WTC11 (cell line): ENCODE measurements around the gene GPR26. TPM values are rescaled to one million over a fixed set of nuclear protein-coding genes. Genes with fewer than 3 reads are reported as not detected.

ENCODE experiments used
- ATAC-seq: fragments of 200-7000 bp; cut with Tn5 transposase; 2 replicates; pipeline ENCODE4 v1.10.0; 2021; ENCODE audit warnings: mild to moderate bottlenecking, moderate library complexity
- CTCF ChIA-PET: fragments of 300-600 bp; sonication (Branson Sonifier 250); formaldehyde crosslinking; loops from one replicate; lab custom pipeline; 2021; ENCODE audit warnings: antibody characterized with exemption; lab: Charles Lee
- POLR2A ChIA-PET: fragments of 350-600 bp; sonication (Branson Sonifier 250); formaldehyde crosslinking; loops from one replicate; lab custom pipeline; 2021; ENCODE audit warnings: antibody characterized with exemption; lab: Charles Lee
- DNase-seq: peaks from one replicate; pipeline ENCODE4 v3.0.0; 2021; ENCODE audit warnings: low spot score
- H3K27ac Mint-ChIP-seq: 2 replicates; pipeline ENCODE4 v1.8.0; 2021; ENCODE audit warnings: mixed read lengths
- H3K27me3 Mint-ChIP-seq: 2 replicates; pipeline ENCODE4 v1.8.0; 2021; ENCODE audit warnings: low read depth, mild to moderate bottlenecking, moderate library complexity, mixed read lengths
- H3K36me3 Mint-ChIP-seq: 2 replicates; pipeline ENCODE4 v1.8.0; 2021; ENCODE audit warnings: mixed read lengths
- H3K4me1 Mint-ChIP-seq: 2 replicates; pipeline ENCODE4 v1.8.0; 2022; ENCODE audit warnings: mixed read lengths
- H3K4me3 Mint-ChIP-seq: 2 replicates; pipeline ENCODE4 v1.8.0; 2021; ENCODE audit warnings: mild to moderate bottlenecking, moderate library complexity, mixed read lengths
- H3K9me3 Mint-ChIP-seq: 2 replicates; pipeline ENCODE4 v1.8.0; 2021; ENCODE audit warnings: mixed read lengths
- CREM ChIP-seq: sonication (generic); formaldehyde crosslinking; IDR thresholded peaks from 2 replicates; pipeline ENCODE4 v1.8.1; 2022; ENCODE audit warnings: mild to moderate bottlenecking, missing genetic modification reagents, moderate library complexity
- NR1H2 ChIP-seq: sonication (generic); formaldehyde crosslinking; IDR thresholded peaks from 2 replicates; pipeline ENCODE4 v1.9.0; 2021; ENCODE audit warnings: mild to moderate bottlenecking, moderate library complexity, missing genetic modification reagents
- PRRX2 ChIP-seq: fragments of 250-450 bp; sonication (Bioruptor Pico); IDR thresholded peaks from 2 replicates; pipeline ENCODE4 v1.8.0; 2021; ENCODE audit warnings: mild to moderate bottlenecking
- RELA ChIP-seq: sonication (generic); formaldehyde crosslinking; IDR thresholded peaks from 2 replicates; pipeline ENCODE4 v1.8.1; 2022; ENCODE audit warnings: missing genetic modification reagents, mild to moderate bottlenecking, borderline replicate concordance
- RORB ChIP-seq: fragments of 250-450 bp; sonication (Bioruptor Pico); IDR thresholded peaks from 2 replicates; pipeline ENCODE4 v1.9.0; 2021; ENCODE audit warnings: mild to moderate bottlenecking
- SP1 ChIP-seq: sonication (generic); formaldehyde crosslinking; conservative IDR thresholded peaks from 2 replicates; pipeline ENCODE4 v1.8.1; 2022; ENCODE audit warnings: missing genetic modification reagents
- TEAD1 ChIP-seq: sonication (generic); formaldehyde crosslinking; IDR thresholded peaks from 2 replicates; pipeline ENCODE4 v1.8.0; 2022; ENCODE audit warnings: mild to moderate bottlenecking, missing genetic modification reagents
- ZNF317 ChIP-seq: sonication (generic); formaldehyde crosslinking; IDR thresholded peaks from 2 replicates; pipeline ENCODE4 v1.8.1; 2023; ENCODE audit warnings: low read depth, mild to moderate bottlenecking, moderate library complexity, missing genetic modification reagents, borderline replicate concordance
- total RNA-seq: library from RNA; stranded (reverse); gene quantifications from 3 replicates; pipeline ENCODE4 v1.2.3, GENCODE V29; 2021
- TF ChIP-seq, protein P1 (sequence below): sonication (generic); formaldehyde crosslinking; IDR thresholded peaks from 2 replicates; pipeline ENCODE4 v1.8.1; 2023; ENCODE audit warnings: mild to moderate bottlenecking, missing genetic modification reagents, moderate library complexity
- TF ChIP-seq, protein P2 (sequence below): fragments of 250-450 bp; sonication (Bioruptor Pico); IDR thresholded peaks from 2 replicates; pipeline ENCODE4 v2.1.2; 2022; ENCODE audit warnings: mild to moderate bottlenecking, moderate library complexity
- TF ChIP-seq, protein P3 (sequence below): sonication (generic); formaldehyde crosslinking; conservative IDR thresholded peaks from 2 replicates; pipeline ENCODE4 v1.8.1; 2022; ENCODE audit warnings: mild to moderate bottlenecking, missing genetic modification reagents
- TF ChIP-seq, protein P4 (sequence below): sonication (generic); formaldehyde crosslinking; IDR thresholded peaks from 2 replicates; pipeline ENCODE4 v1.8.1; 2022; ENCODE audit warnings: mild to moderate bottlenecking, missing genetic modification reagents, moderate library complexity, borderline replicate concordance
- TF ChIP-seq, protein P5 (sequence below): sonication (generic); formaldehyde crosslinking; IDR thresholded peaks from 2 replicates; pipeline ENCODE4 v1.8.0; 2023; ENCODE audit warnings: missing genetic modification reagents, mild to moderate bottlenecking, borderline replicate concordance
- TF ChIP-seq, protein P6 (sequence below): fragments of 250-450 bp; sonication (Bioruptor Pico); IDR thresholded peaks from 2 replicates; pipeline ENCODE4 v1.9.0; 2021; ENCODE audit warnings: mild to moderate bottlenecking, borderline replicate concordance
- TF ChIP-seq, protein P7 (sequence below): fragments of 200-600 bp; IDR thresholded peaks from 2 replicates; pipeline ENCODE4 v1.8.0; 2022; ENCODE audit warnings: antibody characterized with exemption
- TF ChIP-seq, protein P8 (sequence below): fragments of 250-450 bp; sonication (Bioruptor Pico); conservative IDR thresholded peaks from 2 replicates; pipeline ENCODE4 v1.9.0; 2021; ENCODE audit warnings: mild to moderate bottlenecking

Gene GPR26
- total RNA-seq, 1 experiment from 2014 or later, result 0.07 TPM

DNA sequence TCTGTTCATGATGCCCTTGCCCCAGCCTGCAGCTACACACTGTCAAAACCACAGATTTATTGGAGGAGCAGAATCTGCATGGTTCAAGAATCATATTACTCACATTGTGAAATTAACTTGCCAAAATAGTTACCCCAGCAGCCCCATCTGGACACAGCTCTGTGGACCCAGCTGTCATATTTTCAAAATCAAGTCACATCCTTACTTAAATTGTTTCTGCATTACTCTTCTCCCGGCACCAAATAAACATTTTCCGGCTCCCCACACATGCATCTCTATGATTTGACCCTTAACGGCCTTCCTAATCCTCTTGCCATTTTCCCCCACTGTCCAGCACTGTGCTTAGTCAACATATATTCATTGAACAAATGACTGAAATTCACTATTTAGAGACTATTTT, 43.8 kb upstream of the GPR26 start:
- H3K4me3 Mint-ChIP-seq, result no peak overlapping the region
- DNase-seq (no peak), ATAC-seq (no peak)
- H3K27ac Mint-ChIP-seq, result no peak overlapping the region
- TF ChIP-seq, protein P1, sequence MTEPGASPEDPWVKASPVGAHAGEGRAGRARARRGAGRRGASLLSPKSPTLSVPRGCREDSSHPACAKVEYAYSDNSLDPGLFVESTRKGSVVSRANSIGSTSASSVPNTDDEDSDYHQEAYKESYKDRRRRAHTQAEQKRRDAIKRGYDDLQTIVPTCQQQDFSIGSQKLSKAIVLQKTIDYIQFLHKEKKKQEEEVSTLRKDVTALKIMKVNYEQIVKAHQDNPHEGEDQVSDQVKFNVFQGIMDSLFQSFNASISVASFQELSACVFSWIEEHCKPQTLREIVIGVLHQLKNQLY (CRISPR knock-in tag), result no peak
- TF ChIP-seq RELA (CRISPR knock-in tag) (no peak), TEAD1 (CRISPR knock-in tag) (no peak)
- TF ChIP-seq, protein P2, sequence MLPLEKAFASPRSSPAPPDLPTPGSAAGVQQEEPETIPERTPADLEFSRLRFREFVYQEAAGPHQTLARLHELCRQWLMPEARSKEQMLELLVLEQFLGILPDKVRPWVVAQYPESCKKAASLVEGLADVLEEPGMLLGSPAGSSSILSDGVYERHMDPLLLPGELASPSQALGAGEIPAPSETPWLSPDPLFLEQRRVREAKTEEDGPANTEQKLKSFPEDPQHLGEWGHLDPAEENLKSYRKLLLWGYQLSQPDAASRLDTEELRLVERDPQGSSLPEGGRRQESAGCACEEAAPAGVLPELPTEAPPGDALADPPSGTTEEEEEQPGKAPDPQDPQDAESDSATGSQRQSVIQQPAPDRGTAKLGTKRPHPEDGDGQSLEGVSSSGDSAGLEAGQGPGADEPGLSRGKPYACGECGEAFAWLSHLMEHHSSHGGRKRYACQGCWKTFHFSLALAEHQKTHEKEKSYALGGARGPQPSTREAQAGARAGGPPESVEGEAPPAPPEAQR (CRISPR knock-in tag), result no peak
- TF ChIP-seq, protein P3, sequence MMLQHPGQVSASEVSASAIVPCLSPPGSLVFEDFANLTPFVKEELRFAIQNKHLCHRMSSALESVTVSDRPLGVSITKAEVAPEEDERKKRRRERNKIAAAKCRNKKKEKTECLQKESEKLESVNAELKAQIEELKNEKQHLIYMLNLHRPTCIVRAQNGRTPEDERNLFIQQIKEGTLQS, result no peak
- H3K9me3 Mint-ChIP-seq, result no peaks in the 10 kb centered on the region
- H3K27me3 Mint-ChIP-seq, result no peaks in the 10 kb centered on the region; the same call in 1 of the 2 replicates
- H3K4me1 Mint-ChIP-seq, result no peaks in the 10 kb centered on the region
- ChIA-PET CTCF (no interaction called here), POLR2A (no interaction called here)
- no peaks in the 10 kb centered on the region for H3K36me3 Mint-ChIP-seq

DNA sequence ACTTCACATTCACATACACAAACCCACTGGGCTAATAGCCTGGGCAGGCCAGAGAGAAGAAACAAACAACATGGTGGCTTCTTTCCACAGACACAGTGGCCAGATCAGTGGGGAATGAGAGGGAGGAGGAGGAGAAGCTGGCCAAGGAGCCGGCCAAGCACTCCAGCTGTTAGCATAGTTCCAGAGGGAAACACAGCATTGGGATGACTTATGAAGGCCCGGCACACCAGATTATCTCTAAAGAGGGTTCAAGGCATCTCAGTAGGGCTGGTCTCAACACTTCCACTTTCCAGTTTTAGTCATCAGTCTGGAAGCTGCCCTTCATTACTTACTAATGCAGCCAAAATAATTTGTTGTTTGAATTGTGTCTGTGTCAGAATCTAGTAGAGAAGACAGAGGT, 42.1 kb upstream of the GPR26 start:
- H3K27ac Mint-ChIP-seq, result no peak overlapping the region
- ChIA-PET POLR2A (no interaction called here), CTCF (no interaction called here)
- H3K9me3 Mint-ChIP-seq, result no peaks in the 10 kb centered on the region
- no peak for ATAC-seq
- no peak overlapping the region for H3K4me3 Mint-ChIP-seq
- no peak for DNase-seq
- H3K27me3 Mint-ChIP-seq, result no peaks in the 10 kb centered on the region; the same call in 1 of the 2 replicates
- no peaks in the 10 kb centered on the region for H3K36me3 Mint-ChIP-seq
- no peaks in the 10 kb centered on the region for H3K4me1 Mint-ChIP-seq
- TF ChIP-seq, protein P4, sequence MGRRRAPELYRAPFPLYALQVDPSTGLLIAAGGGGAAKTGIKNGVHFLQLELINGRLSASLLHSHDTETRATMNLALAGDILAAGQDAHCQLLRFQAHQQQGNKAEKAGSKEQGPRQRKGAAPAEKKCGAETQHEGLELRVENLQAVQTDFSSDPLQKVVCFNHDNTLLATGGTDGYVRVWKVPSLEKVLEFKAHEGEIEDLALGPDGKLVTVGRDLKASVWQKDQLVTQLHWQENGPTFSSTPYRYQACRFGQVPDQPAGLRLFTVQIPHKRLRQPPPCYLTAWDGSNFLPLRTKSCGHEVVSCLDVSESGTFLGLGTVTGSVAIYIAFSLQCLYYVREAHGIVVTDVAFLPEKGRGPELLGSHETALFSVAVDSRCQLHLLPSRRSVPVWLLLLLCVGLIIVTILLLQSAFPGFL (CRISPR knock-in tag), result no peak
- no peak for TF ChIP-seq CREM
- TF ChIP-seq, protein P3, result no peak
- no peak for TF ChIP-seq ZNF317 (CRISPR knock-in tag)
- no peak for TF ChIP-seq PRRX2 (CRISPR knock-in tag)
- TF ChIP-seq NR1H2 (CRISPR knock-in tag), result no peak
- no peak for TF ChIP-seq RORB (CRISPR knock-in tag)
- TF ChIP-seq, protein P5, sequence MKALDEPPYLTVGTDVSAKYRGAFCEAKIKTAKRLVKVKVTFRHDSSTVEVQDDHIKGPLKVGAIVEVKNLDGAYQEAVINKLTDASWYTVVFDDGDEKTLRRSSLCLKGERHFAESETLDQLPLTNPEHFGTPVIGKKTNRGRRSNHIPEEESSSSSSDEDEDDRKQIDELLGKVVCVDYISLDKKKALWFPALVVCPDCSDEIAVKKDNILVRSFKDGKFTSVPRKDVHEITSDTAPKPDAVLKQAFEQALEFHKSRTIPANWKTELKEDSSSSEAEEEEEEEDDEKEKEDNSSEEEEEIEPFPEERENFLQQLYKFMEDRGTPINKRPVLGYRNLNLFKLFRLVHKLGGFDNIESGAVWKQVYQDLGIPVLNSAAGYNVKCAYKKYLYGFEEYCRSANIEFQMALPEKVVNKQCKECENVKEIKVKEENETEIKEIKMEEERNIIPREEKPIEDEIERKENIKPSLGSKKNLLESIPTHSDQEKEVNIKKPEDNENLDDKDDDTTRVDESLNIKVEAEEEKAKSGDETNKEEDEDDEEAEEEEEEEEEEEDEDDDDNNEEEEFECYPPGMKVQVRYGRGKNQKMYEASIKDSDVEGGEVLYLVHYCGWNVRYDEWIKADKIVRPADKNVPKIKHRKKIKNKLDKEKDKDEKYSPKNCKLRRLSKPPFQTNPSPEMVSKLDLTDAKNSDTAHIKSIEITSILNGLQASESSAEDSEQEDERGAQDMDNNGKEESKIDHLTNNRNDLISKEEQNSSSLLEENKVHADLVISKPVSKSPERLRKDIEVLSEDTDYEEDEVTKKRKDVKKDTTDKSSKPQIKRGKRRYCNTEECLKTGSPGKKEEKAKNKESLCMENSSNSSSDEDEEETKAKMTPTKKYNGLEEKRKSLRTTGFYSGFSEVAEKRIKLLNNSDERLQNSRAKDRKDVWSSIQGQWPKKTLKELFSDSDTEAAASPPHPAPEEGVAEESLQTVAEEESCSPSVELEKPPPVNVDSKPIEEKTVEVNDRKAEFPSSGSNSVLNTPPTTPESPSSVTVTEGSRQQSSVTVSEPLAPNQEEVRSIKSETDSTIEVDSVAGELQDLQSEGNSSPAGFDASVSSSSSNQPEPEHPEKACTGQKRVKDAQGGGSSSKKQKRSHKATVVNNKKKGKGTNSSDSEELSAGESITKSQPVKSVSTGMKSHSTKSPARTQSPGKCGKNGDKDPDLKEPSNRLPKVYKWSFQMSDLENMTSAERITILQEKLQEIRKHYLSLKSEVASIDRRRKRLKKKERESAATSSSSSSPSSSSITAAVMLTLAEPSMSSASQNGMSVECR, result no peak
- TF ChIP-seq, protein P6, sequence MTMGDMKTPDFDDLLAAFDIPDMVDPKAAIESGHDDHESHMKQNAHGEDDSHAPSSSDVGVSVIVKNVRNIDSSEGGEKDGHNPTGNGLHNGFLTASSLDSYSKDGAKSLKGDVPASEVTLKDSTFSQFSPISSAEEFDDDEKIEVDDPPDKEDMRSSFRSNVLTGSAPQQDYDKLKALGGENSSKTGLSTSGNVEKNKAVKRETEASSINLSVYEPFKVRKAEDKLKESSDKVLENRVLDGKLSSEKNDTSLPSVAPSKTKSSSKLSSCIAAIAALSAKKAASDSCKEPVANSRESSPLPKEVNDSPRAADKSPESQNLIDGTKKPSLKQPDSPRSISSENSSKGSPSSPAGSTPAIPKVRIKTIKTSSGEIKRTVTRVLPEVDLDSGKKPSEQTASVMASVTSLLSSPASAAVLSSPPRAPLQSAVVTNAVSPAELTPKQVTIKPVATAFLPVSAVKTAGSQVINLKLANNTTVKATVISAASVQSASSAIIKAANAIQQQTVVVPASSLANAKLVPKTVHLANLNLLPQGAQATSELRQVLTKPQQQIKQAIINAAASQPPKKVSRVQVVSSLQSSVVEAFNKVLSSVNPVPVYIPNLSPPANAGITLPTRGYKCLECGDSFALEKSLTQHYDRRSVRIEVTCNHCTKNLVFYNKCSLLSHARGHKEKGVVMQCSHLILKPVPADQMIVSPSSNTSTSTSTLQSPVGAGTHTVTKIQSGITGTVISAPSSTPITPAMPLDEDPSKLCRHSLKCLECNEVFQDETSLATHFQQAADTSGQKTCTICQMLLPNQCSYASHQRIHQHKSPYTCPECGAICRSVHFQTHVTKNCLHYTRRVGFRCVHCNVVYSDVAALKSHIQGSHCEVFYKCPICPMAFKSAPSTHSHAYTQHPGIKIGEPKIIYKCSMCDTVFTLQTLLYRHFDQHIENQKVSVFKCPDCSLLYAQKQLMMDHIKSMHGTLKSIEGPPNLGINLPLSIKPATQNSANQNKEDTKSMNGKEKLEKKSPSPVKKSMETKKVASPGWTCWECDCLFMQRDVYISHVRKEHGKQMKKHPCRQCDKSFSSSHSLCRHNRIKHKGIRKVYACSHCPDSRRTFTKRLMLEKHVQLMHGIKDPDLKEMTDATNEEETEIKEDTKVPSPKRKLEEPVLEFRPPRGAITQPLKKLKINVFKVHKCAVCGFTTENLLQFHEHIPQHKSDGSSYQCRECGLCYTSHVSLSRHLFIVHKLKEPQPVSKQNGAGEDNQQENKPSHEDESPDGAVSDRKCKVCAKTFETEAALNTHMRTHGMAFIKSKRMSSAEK (CRISPR knock-in tag), result no peak
- TF ChIP-seq, protein P7, sequence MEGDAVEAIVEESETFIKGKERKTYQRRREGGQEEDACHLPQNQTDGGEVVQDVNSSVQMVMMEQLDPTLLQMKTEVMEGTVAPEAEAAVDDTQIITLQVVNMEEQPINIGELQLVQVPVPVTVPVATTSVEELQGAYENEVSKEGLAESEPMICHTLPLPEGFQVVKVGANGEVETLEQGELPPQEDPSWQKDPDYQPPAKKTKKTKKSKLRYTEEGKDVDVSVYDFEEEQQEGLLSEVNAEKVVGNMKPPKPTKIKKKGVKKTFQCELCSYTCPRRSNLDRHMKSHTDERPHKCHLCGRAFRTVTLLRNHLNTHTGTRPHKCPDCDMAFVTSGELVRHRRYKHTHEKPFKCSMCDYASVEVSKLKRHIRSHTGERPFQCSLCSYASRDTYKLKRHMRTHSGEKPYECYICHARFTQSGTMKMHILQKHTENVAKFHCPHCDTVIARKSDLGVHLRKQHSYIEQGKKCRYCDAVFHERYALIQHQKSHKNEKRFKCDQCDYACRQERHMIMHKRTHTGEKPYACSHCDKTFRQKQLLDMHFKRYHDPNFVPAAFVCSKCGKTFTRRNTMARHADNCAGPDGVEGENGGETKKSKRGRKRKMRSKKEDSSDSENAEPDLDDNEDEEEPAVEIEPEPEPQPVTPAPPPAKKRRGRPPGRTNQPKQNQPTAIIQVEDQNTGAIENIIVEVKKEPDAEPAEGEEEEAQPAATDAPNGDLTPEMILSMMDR, result no peak
- TF ChIP-seq SP1 (CRISPR knock-in tag), result no peak
- TF ChIP-seq, protein P1 (CRISPR knock-in tag), result no peak
- TF ChIP-seq, protein P8, sequence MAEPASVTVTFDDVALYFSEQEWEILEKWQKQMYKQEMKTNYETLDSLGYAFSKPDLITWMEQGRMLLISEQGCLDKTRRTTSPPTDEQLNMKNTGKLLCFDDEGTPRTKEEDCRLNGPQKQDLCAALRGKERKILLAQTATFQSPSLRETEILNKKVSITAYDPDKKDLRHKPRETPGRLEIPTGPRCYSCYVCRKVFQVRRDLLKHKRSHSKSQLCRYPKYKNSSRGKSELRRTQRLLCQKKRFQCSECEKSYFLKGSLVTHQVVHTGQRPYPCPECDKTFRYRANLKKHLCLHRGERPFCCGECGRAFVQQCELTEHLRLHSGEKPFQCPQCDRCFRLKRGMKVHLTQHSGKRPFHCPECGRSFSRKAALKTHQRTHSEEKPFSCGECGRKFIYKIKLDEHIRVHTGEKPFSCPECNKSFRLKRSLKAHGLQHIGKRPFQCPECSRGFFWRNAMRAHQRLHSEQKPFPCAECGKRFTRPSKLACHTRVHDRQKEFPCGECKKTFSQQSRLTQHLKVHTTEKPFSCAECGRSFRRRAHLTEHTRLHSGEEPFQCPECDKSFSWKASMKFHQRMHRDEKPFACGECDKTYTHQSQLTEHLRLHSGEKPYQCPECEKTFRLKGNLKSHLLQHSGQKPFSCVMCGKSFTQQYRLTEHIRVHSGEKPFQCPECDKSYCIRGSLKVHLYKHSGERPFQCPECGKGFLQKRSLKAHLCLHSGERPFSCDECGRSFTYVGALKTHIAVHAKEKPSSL (CRISPR knock-in tag), result no peak
